ENCODE data around the gene SERINC1. TPM values are rescaled to one million over a fixed set of nuclear protein-coding genes. Genes with fewer than 3 reads are reported as not detected.

Gene SERINC1
- total RNA-seq, 1 experiment from 2014 or later = 82.9 TPM

DNA sequence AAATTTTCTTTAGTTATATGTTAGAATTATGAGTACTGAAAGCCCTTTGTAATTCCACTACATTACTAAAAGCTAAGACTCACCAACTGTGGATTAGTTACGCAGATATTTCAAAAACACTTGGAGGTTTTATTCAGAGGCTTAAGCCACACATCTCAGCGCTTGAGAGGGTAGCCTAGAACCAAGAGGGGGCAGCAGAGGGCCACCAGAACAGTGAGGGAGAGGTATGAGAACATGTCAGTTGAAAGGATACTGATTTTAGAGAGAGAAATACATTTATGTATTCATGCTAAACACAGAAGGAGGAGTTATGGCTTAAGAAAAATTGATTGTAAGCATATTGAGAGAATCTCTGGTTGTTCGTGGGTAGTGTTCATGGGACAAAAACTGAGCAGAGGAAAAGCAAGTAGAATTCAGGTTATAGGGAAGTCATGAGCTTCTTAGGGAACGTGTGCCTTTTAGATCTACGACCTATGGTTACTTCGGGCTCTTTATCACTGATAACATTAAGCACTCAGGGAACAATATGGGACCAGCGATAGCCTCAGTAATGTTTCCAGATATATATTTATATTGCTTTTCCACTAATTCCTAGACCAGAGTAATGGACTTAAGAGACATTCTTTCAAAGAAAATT lies 20.4 kb upstream of the SERINC1 start:
- Histone ChIP-seq H3K36me3 (ENCODE audit: insufficient read depth, low read length, poor library complexity, severe bottlenecking) (no peaks in the 10 kb centered on the region), H3K4me1 (ENCODE audit: insufficient read depth, low read length, poor library complexity, severe bottlenecking) (no peaks in the 10 kb centered on the region), H3K27ac (ENCODE audit: low read depth, low read length, poor library complexity, severe bottlenecking) (no peak overlapping the region), H3K27me3 (replicated peaks; ENCODE audit: insufficient read depth, low read depth, low read length, poor library complexity) (no peaks in the 10 kb centered on the region), H3K9me3 (ENCODE audit: low read depth, low read length, poor library complexity, severe bottlenecking) (no peaks in the 10 kb centered on the region), H3K4me3 (ENCODE audit: low read depth, low read length, poor library complexity, severe bottlenecking) (no peak overlapping the region)
- BruUV-seq (replicated peaks) = no TSS peak
- TF ChIP-seq EZH2 (IDR thresholded peaks at IDR 0.05; ENCODE audit: borderline replicate concordance, low read depth, low read length, poor library complexity, severe bottlenecking) = no peak
- TF ChIP-seq, protein P1, sequence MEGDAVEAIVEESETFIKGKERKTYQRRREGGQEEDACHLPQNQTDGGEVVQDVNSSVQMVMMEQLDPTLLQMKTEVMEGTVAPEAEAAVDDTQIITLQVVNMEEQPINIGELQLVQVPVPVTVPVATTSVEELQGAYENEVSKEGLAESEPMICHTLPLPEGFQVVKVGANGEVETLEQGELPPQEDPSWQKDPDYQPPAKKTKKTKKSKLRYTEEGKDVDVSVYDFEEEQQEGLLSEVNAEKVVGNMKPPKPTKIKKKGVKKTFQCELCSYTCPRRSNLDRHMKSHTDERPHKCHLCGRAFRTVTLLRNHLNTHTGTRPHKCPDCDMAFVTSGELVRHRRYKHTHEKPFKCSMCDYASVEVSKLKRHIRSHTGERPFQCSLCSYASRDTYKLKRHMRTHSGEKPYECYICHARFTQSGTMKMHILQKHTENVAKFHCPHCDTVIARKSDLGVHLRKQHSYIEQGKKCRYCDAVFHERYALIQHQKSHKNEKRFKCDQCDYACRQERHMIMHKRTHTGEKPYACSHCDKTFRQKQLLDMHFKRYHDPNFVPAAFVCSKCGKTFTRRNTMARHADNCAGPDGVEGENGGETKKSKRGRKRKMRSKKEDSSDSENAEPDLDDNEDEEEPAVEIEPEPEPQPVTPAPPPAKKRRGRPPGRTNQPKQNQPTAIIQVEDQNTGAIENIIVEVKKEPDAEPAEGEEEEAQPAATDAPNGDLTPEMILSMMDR (conservative IDR thresholded peaks at IDR 0.05; ENCODE audit: low read depth, low read length) = peak; percentile 96
- ChIA-PET POLR2A (ENCODE audit: low non-redundant PET) (interaction anchor here (0.7 kb wide), 1 partner anchor 242 kb away, joined by 3 read pairs; no protein-coding TSS in a partner anchor), CTCF (interaction anchor here (0.6 to 3.5 kb wide), 7 partner anchors 39 to 1071 kb away, joined by 3 to 42 read pairs (median 4); no protein-coding TSS in a partner anchor)
- peak; percentile 89 for DNase-seq (ENCODE audit: low spot score)
- intact Hi-C loops (cut with micrococcal nuclease; ENCODE audit: unreplicated experiment) = loop anchor here (1.0 to 2.0 kb wide), 3 partner anchors 39 to 347 kb away; no protein-coding TSS in a partner anchor

DNA sequence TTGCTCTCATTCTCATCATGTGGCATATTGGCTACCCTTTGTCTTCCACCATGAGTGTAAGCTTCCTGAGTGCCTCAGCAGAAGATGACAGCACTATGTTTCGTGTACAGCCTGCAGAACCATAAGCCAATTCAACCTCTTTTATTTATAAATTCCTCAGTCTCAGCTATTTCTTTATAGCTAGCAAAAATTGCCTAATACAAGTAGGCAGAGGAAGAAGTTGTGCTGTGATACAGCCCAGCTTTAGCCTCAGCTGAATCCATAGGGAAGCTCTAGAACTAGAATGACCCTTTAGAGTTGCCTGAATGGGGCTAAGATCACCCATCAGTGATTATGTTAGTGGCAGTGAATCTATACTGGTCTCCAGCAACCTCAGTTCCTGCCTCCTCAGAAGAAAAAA lies 19.0 kb upstream of the SERINC1 start:
- H3K9me3 ChIP-seq (ENCODE audit: low read depth, low read length, poor library complexity, severe bottlenecking) = no peaks in the 10 kb centered on the region
- BruUV-seq (replicated peaks) = no TSS peak
- no peaks in the 10 kb centered on the region for H3K4me1 ChIP-seq (ENCODE audit: insufficient read depth, low read length, poor library complexity, severe bottlenecking)
- H3K27me3 ChIP-seq (replicated peaks; ENCODE audit: insufficient read depth, low read depth, low read length, poor library complexity) = no peaks in the 10 kb centered on the region
- no peak overlapping the region for H3K4me3 ChIP-seq (ENCODE audit: low read depth, low read length, poor library complexity, severe bottlenecking)
- no peak overlapping the region for H3K27ac ChIP-seq (ENCODE audit: low read depth, low read length, poor library complexity, severe bottlenecking)
- DNase-seq (ENCODE audit: low spot score) = no peak
- POLR2A ChIA-PET (ENCODE audit: low non-redundant PET) = no interaction called here
- no peak for TF ChIP-seq EZH2 (IDR thresholded peaks at IDR 0.05; ENCODE audit: borderline replicate concordance, low read depth, low read length, poor library complexity, severe bottlenecking)
- TF ChIP-seq, protein P1 (conservative IDR thresholded peaks at IDR 0.05; ENCODE audit: low read depth, low read length) = no peak
- no peaks in the 10 kb centered on the region for H3K36me3 ChIP-seq (ENCODE audit: insufficient read depth, low read length, poor library complexity, severe bottlenecking)
- intact Hi-C loops (cut with micrococcal nuclease; ENCODE audit: unreplicated experiment) = no loop called here
- CTCF ChIA-PET = interaction anchor here (0.6 to 3.5 kb wide), 2 partner anchors 8 to 40 kb away, joined by 10 to 42 read pairs; no protein-coding TSS in a partner anchor

DNA sequence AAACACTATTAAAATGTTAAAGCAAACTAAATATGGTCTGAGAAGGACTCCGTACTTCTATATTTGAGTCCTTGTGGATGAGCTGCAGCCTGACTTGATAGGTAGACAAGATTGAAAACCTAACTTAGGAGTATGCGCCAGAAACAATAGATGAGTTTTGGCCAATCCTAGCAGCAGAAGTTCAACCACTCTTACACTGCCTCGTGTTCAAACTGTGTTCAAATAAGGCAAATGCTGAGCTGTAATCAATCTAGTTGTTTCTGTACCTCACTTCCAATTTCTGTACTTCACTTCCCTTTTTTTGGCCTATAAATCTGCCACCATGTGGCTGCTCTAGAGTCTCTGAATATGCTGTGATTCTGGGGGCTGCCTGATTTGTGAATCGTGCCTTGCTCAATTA lies 13.2 kb upstream of the SERINC1 start:
- no peaks in the 10 kb centered on the region for H3K9me3 ChIP-seq (ENCODE audit: low read depth, low read length, poor library complexity, severe bottlenecking)
- no peak for DNase-seq (ENCODE audit: low spot score)
- no TSS peak for BruUV-seq (replicated peaks)
- CTCF ChIA-PET = no interaction called here
- TF ChIP-seq, protein P1 (conservative IDR thresholded peaks at IDR 0.05; ENCODE audit: low read depth, low read length) = 0 out of 2 replicates have a peak, but pooled peaks have one; percentile 8
- TF ChIP-seq EZH2 (IDR thresholded peaks at IDR 0.05; ENCODE audit: borderline replicate concordance, low read depth, low read length, poor library complexity, severe bottlenecking) = no peak
- no peaks in the 10 kb centered on the region for H3K36me3 ChIP-seq (ENCODE audit: insufficient read depth, low read length, poor library complexity, severe bottlenecking)
- no peaks in the 10 kb centered on the region for H3K27me3 ChIP-seq (replicated peaks; ENCODE audit: insufficient read depth, low read depth, low read length, poor library complexity)
- no peak overlapping the region for H3K27ac ChIP-seq (ENCODE audit: low read depth, low read length, poor library complexity, severe bottlenecking)
- H3K4me1 ChIP-seq (ENCODE audit: insufficient read depth, low read length, poor library complexity, severe bottlenecking) = no peaks in the 10 kb centered on the region
- intact Hi-C loops (cut with micrococcal nuclease; ENCODE audit: unreplicated experiment) = no loop called here
- no peak overlapping the region for H3K4me3 ChIP-seq (ENCODE audit: low read depth, low read length, poor library complexity, severe bottlenecking)
- POLR2A ChIA-PET (ENCODE audit: low non-redundant PET) = interaction anchor here (0.7 kb wide), 1 partner anchor 606 kb away, joined by 7 read pairs; no protein-coding TSS in a partner anchor
